AG04450 (cell line): ENCODE data around the gene IL13RA1. TPM values are rescaled to one million over a fixed set of nuclear protein-coding genes. Genes with fewer than 3 reads are reported as not detected.

Source experiments
- CTCF ChIA-PET: fragments of 300-600, 350-600 bp; formaldehyde crosslinking; extraction: SDS; loops from one replicate; lab custom pipeline; 2022; ENCODE audit warnings: antibody characterized with exemption, inconsistent platforms; lab: Charles Lee
- POLR2A ChIA-PET: fragments of 350-600 bp; formaldehyde crosslinking; extraction: SDS; loops from one replicate; lab custom pipeline; 2021; ENCODE audit warnings: antibody characterized with exemption, inconsistent platforms; lab: Yijun Ruan, JAX
- DNase-seq: peaks from one replicate; pipeline ENCODE4 v3.0.0-alpha.2; 2011; ENCODE audit warnings: low read depth, low spot score
- H3K27ac ChIP-seq: one replicate; pipeline ENCODE4 v1.5.1; 2012; ENCODE audit warnings: low read depth, low read length, control low read depth
- H3K27me3 ChIP-seq: one replicate; pipeline ENCODE4 v1.6.0; 2012; ENCODE audit warnings: low read length; ENCODE audit not compliant: control insufficient read depth, insufficient read depth
- H3K4me3 ChIP-seq: 2 replicates; pipeline ENCODE4 v1.5.1; 2011; ENCODE audit warnings: mild to moderate bottlenecking, low read depth, low read length, control low read depth
- H3K9me3 ChIP-seq: 2 replicates; pipeline ENCODE4 v1.5.1; 2012; ENCODE audit warnings: low read length; ENCODE audit not compliant: control insufficient read depth, insufficient read depth
- polyA plus RNA-seq: library from polyadenylated mRNA; depleted of rRNA; stranded (reverse); fragments of >200 nt; gene quantifications from 2 replicates; pipeline ENCODE4 v1.2.3, GENCODE V29; 2011
- TF ChIP-seq, protein P1 (sequence below): IDR thresholded peaks from 2 replicates; pipeline ENCODE4 v1.5.1; 2011; ENCODE audit warnings: low read depth, low read length, control low read depth, inconsistent platforms

The IL13RA1 gene
- polyA plus RNA-seq, 1 experiment: 71.5 TPM

DNA sequence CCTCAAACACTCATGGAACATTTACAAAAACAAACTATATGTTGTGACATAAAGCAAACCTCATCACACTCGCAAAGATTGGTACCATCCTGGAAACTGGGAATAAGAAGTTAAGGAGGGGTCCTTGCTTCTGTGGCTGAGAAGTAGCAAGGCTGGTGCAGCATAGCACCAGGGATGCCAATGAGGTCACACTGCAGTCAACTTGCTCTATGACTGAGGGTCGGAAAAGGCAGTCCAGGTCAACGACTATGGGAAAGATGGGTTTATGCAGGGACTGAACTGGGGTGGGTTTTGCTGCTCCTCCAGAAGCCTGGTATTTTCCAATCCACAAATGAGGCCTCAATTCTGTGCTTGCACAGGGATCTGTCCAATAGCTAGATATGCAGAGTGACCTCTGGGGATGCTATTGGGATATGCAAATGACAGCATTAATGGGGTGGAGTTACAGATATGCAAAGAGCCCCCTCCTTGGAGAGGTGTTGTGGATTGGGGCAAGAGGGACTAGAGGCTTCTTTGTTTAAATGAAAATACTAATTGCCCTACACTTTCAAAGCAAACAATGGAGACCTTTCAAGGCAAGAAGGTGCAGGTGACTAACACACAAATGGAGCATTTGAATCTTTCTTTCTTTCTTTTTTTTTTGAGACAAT, 7.2 kb upstream of the IL13RA1 start:
- no peaks in the 10 kb centered on the region for H3K9me3 ChIP-seq
- TF ChIP-seq, protein P1, sequence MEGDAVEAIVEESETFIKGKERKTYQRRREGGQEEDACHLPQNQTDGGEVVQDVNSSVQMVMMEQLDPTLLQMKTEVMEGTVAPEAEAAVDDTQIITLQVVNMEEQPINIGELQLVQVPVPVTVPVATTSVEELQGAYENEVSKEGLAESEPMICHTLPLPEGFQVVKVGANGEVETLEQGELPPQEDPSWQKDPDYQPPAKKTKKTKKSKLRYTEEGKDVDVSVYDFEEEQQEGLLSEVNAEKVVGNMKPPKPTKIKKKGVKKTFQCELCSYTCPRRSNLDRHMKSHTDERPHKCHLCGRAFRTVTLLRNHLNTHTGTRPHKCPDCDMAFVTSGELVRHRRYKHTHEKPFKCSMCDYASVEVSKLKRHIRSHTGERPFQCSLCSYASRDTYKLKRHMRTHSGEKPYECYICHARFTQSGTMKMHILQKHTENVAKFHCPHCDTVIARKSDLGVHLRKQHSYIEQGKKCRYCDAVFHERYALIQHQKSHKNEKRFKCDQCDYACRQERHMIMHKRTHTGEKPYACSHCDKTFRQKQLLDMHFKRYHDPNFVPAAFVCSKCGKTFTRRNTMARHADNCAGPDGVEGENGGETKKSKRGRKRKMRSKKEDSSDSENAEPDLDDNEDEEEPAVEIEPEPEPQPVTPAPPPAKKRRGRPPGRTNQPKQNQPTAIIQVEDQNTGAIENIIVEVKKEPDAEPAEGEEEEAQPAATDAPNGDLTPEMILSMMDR: no peak
- H3K4me3 ChIP-seq: no peak overlapping the region
- CTCF ChIA-PET: no interaction called here
- DNase-seq: no peak
- no peak overlapping the region for H3K27ac ChIP-seq
- POLR2A ChIA-PET: no interaction called here
- H3K27me3 ChIP-seq: no peaks in the 10 kb centered on the region

DNA sequence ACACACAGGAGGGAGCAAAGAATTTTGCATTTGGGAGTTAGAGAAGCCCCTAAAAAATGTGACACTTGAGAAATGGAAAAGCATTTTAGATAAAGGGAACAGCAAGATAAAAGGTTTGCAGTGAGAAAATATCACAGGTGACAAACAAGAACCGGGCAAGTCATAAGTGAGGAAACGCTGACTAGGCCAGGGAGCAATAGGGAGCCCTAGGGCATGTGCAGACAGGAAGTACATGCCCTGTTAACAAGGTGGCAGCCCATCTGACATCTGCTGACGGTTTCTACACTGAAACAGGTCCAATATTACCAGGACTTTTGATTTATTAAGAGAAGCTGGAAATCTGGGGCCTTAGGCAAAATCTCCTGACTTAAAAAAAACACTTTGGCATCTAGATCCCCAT, 4.0 kb upstream of the IL13RA1 start:
- TF ChIP-seq, protein P1: no peak
- H3K27me3 ChIP-seq: no peaks in the 10 kb centered on the region
- CTCF ChIA-PET: no interaction called here
- H3K9me3 ChIP-seq: no peaks in the 10 kb centered on the region
- no peak overlapping the region for H3K27ac ChIP-seq
- POLR2A ChIA-PET: no interaction called here
- no peak for DNase-seq
- H3K4me3 ChIP-seq: no peak overlapping the region

- Histone ChIP-seq H3K27ac (no peak overlapping the region), H3K27me3 (no peaks in the 10 kb centered on the region), H3K9me3 (no peaks in the 10 kb centered on the region), H3K4me3 (no peak overlapping the region)
- ChIA-PET POLR2A (no interaction called here), CTCF (interaction anchor here (1.0 kb wide), 1 partner anchor 80 kb away, joined by 4 read pairs; no protein-coding TSS in a partner anchor)
- no peak for DNase-seq
- TF ChIP-seq, protein P1: no peak
Measured at GRCh38 chrX:118724365-118724764, 3.0 kb upstream of the IL13RA1 start.

GRCh38 chrX:118724775-118725174, 2.6 kb upstream of the IL13RA1 start:
- H3K27me3 ChIP-seq: no peaks in the 10 kb centered on the region
- H3K9me3 ChIP-seq: no peaks in the 10 kb centered on the region
- ChIA-PET POLR2A (no interaction called here), CTCF (interaction anchor here (1.0 kb wide), 1 partner anchor 80 kb away, joined by 4 read pairs; no protein-coding TSS in a partner anchor)
- no peak for DNase-seq
- TF ChIP-seq, protein P1: no peak
- H3K27ac ChIP-seq: peak overlapping the region; percentile 47
- no peak overlapping the region for H3K4me3 ChIP-seq

DNA sequence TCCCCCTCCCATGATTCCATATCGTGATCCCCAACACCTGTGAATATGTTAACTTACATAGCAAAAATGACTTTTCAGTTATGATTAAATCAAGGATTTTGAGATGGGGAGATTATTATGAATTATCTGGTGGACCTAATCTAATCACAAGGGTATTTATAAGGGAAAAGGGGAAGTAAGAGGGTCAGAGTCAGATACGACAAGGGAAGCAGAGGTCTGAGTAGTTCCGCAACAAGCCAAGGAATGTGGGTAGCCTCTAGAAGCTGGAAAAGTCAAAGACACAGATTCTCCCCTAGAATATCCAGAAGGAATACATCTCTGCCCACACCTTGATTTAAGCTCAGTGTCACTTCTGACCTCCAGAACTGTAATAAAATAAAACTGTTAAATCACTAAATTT, 1.0 kb upstream of the IL13RA1 start:
- no peak overlapping the region for H3K4me3 ChIP-seq
- DNase-seq: no peak
- no peaks in the 10 kb centered on the region for H3K9me3 ChIP-seq
- CTCF ChIA-PET: interaction anchor here (0.6 kb wide), 1 partner anchor 125 kb away, joined by 3 read pairs; no protein-coding TSS in a partner anchor
- POLR2A ChIA-PET: no interaction called here
- H3K27ac ChIP-seq: no peak overlapping the region
- H3K27me3 ChIP-seq: no peaks in the 10 kb centered on the region
- TF ChIP-seq, protein P1: no peak
